Mesendoderm (in vitro differentiated cells): ENCODE results near the gene RSL1D1.

Experiments
- DNase-seq: peaks from one replicate; pipeline ENCODE4 v3.0.0; 2013
- H2AK5ac ChIP-seq: 2 replicates; pipeline ENCODE4 v1.6.1; 2013; ENCODE audit warnings: low read length, inconsistent platforms
- H2BK120ac ChIP-seq: 2 replicates; pipeline ENCODE4 v1.6.1; 2013; ENCODE audit warnings: low read depth, mild to moderate bottlenecking, low read length, moderate library complexity, mixed read lengths
- H2BK15ac ChIP-seq: replicated peaks from 2 replicates; pipeline ENCODE4 v1.6.1; 2013; ENCODE audit warnings: low read depth, mild to moderate bottlenecking, moderate library complexity
- H2BK5ac ChIP-seq: 2 replicates; pipeline ENCODE4 v1.6.1; 2013; ENCODE audit warnings: low read length, inconsistent platforms
- H3K18ac ChIP-seq: 2 replicates; pipeline ENCODE4 v1.6.1; 2013; ENCODE audit warnings: mild to moderate bottlenecking, low read length, mixed read lengths
- H3K23ac ChIP-seq: one replicate; pipeline ENCODE4 v1.6.1; 2013; ENCODE audit warnings: low read length
- H3K27ac ChIP-seq: 2 replicates; pipeline ENCODE4 v1.5.1; 2013; ENCODE audit warnings: low read depth, mild to moderate bottlenecking, inconsistent platforms, low read length, moderate library complexity
- H3K27me3 ChIP-seq: 2 replicates; pipeline ENCODE4 v1.6.1; 2013; ENCODE audit warnings: low read length, control low read depth, mild to moderate bottlenecking, inconsistent platforms; ENCODE audit not compliant: insufficient read depth, poor library complexity
- H3K36me3 ChIP-seq: 2 replicates; pipeline ENCODE4 v1.6.1; 2013; ENCODE audit warnings: low read length, inconsistent platforms; ENCODE audit not compliant: control insufficient read depth, insufficient read depth
- H3K4ac ChIP-seq: one replicate; pipeline ENCODE4 v1.6.1; 2013; ENCODE audit warnings: low read depth, mild to moderate bottlenecking, low read length, moderate library complexity
- H3K4me1 ChIP-seq: 2 replicates; pipeline ENCODE4 v1.6.1; 2013; ENCODE audit warnings: low read depth, low read length, inconsistent platforms; ENCODE audit not compliant: control insufficient read depth
- H3K4me2 ChIP-seq: 2 replicates; pipeline ENCODE4 v1.6.1; 2013; ENCODE audit warnings: low read length
- H3K4me3 ChIP-seq: 2 replicates; pipeline ENCODE4 v1.5.1; 2013; ENCODE audit warnings: mild to moderate bottlenecking, low read length
- H3K56ac ChIP-seq: one replicate; pipeline ENCODE4 v1.6.1; 2013; ENCODE audit warnings: low read length
- H3K79me1 ChIP-seq: 2 replicates; pipeline ENCODE4 v1.6.1; 2013; ENCODE audit warnings: low read length, inconsistent platforms
- H3K79me2 ChIP-seq: 2 replicates; pipeline ENCODE4 v1.6.1; 2013; ENCODE audit warnings: mild to moderate bottlenecking, low read length; ENCODE audit not compliant: control insufficient read depth, insufficient read depth
- H3K9ac ChIP-seq: 2 replicates; pipeline ENCODE4 v1.6.1; 2013; ENCODE audit warnings: low read length, inconsistent platforms
- H4K5ac ChIP-seq: one replicate; pipeline ENCODE4 v1.6.1; 2013; ENCODE audit warnings: low read length
- H4K8ac ChIP-seq: one replicate; pipeline ENCODE4 v1.6.1; 2013; ENCODE audit warnings: low read depth, mild to moderate bottlenecking, control low read depth, low read length, moderate library complexity

The RSL1D1 gene

GRCh38 chr16:11784038-11784369 lies 67.3 kb downstream of the RSL1D1 start:
- Histone ChIP-seq H2BK15ac (no peak overlapping the region), H3K79me1 (peaks cover 18% of the 10 kb centered on the region), H4K8ac (no peak overlapping the region), H3K18ac (no peak overlapping the region), H3K79me2 (peaks cover 32% of the 10 kb centered on the region), H3K9ac (no peak overlapping the region), H3K56ac (no peak overlapping the region), H3K27ac (no peak overlapping the region), H2BK5ac (no peak overlapping the region), H3K4me1 (peaks cover 2% of the 10 kb centered on the region), H3K27me3 (no peaks in the 10 kb centered on the region), H3K23ac (no peak overlapping the region), H3K4ac (no peak overlapping the region), H2AK5ac (no peak overlapping the region), H3K4me2 (no peak overlapping the region), H3K36me3 (no peaks in the 10 kb centered on the region), H2BK120ac (no peak overlapping the region), H4K5ac (no peak overlapping the region), H3K4me3 (no peak overlapping the region)
- DNase-seq: no peak
